ENCODE measurements around the gene DLST.

Gene DLST

GRCh38 chr14:74879427-74880182, 2.1 kb upstream of the DLST start:
- no peak for DNase-seq (ENCODE audit: low read depth in 2 of 2)
- no peak for TF ChIP-seq CTCF (IDR thresholded peaks at IDR 0.05; ENCODE audit: low read depth, low read length)
- H3K4me3 ChIP-seq (replicated peaks in 1 of 2; ENCODE audit: low read depth in 2 of 2, low read length in 2 of 2), result no peak overlapping the region

GRCh38 chr14:74882103-74882920, 596 bp downstream of the DLST start:
- peak overlapping the region; percentile 85 to 88 for H3K4me3 ChIP-seq (replicated peaks in 1 of 2; ENCODE audit: low read depth in 2 of 2, low read length in 2 of 2)
- peak; percentile 60 to 75 for DNase-seq (ENCODE audit: low read depth in 2 of 2)
- TF ChIP-seq CTCF (IDR thresholded peaks at IDR 0.05; ENCODE audit: low read depth, low read length), result no peak

GRCh38 chr14:74886001-74886400, 4.3 kb downstream of the DLST start:
- peak; percentile 92 to 97 for DNase-seq (ENCODE audit: low read depth in 2 of 2)
- no peak overlapping the region for H3K4me3 ChIP-seq (replicated peaks in 1 of 2; ENCODE audit: low read depth in 2 of 2, low read length in 2 of 2)
- TF ChIP-seq CTCF (IDR thresholded peaks at IDR 0.05; ENCODE audit: low read depth, low read length), result no peak

- TF ChIP-seq CTCF (IDR thresholded peaks at IDR 0.05; ENCODE audit: low read depth, low read length), result no peak
- H3K4me3 ChIP-seq (replicated peaks in 1 of 2; ENCODE audit: low read depth in 2 of 2, low read length in 2 of 2), result no peak overlapping the region
- peak in 1 of 2 donors; percentile 20 for DNase-seq (ENCODE audit: low read depth in 2 of 2)
These were observed 6.7 kb downstream of the DLST start for GRCh38 chr14:74888164-74889158.

- DNase-seq (ENCODE audit: low read depth in 2 of 2), result no peak
- TF ChIP-seq CTCF (IDR thresholded peaks at IDR 0.05; ENCODE audit: low read depth, low read length), result no peak
These were observed 8.5 kb downstream of the DLST start for GRCh38 chr14:74890262-74890661.

GRCh38 chr14:74891870-74892269, 10.2 kb downstream of the DLST start:
- no peak for TF ChIP-seq CTCF (IDR thresholded peaks at IDR 0.05; ENCODE audit: low read depth, low read length)

More at GRCh38 chr14:74890262-74890661, 8.5 kb downstream of the DLST start:
- no peak overlapping the region for H3K4me3 ChIP-seq (replicated peaks in 1 of 2; ENCODE audit: low read depth in 2 of 2, low read length in 2 of 2)

More at GRCh38 chr14:74891870-74892269, 10.2 kb downstream of the DLST start:
- H3K4me3 ChIP-seq (replicated peaks in 1 of 2; ENCODE audit: low read depth in 2 of 2, low read length in 2 of 2), result no peak overlapping the region
- peak; percentile 49 to 60 for DNase-seq (ENCODE audit: low read depth in 2 of 2)

Measured in cardiac fibroblast (primary cell).